Cerebellar cortex (tissue), 1 donor: ENCODE results near the gene POLD2.

Experiments
- DNase-seq: peaks from one replicate; pipeline ENCODE4 v3.0.0-alpha.2; 2015; ENCODE audit warnings: low spot score

POLD2 gene

GRCh38 chr7:44064791-44065430 lies 58.4 kb downstream of the POLD2 start:
- DNase-seq: no peak
